Endometrial microvascular endothelial cells (primary cell): ENCODE measurements around the gene GCK. TPM values are rescaled to one million over a fixed set of nuclear protein-coding genes. Genes with fewer than 3 reads are reported as not detected.

Source experiments
- in situ Hi-C: cut with HindIII; loops from 2 replicates; pipeline ENCODE4 v1.10.0; 2017; ENCODE audit warnings: low sequenced_read_pairs, low pct_unique_long_range_greater_than_20kb; ENCODE audit errors: inconsistent ontology term
- total RNA-seq: library from RNA; depleted of rRNA; stranded (reverse); fragments of >200 nt; gene quantifications from one replicate; pipeline ENCODE4 v1.2.3, GENCODE V29; 2015; ENCODE audit errors: inconsistent ontology term

The GCK gene
- total RNA-seq, 1 donor from 2014 or later: 0.28 TPM

DNA sequence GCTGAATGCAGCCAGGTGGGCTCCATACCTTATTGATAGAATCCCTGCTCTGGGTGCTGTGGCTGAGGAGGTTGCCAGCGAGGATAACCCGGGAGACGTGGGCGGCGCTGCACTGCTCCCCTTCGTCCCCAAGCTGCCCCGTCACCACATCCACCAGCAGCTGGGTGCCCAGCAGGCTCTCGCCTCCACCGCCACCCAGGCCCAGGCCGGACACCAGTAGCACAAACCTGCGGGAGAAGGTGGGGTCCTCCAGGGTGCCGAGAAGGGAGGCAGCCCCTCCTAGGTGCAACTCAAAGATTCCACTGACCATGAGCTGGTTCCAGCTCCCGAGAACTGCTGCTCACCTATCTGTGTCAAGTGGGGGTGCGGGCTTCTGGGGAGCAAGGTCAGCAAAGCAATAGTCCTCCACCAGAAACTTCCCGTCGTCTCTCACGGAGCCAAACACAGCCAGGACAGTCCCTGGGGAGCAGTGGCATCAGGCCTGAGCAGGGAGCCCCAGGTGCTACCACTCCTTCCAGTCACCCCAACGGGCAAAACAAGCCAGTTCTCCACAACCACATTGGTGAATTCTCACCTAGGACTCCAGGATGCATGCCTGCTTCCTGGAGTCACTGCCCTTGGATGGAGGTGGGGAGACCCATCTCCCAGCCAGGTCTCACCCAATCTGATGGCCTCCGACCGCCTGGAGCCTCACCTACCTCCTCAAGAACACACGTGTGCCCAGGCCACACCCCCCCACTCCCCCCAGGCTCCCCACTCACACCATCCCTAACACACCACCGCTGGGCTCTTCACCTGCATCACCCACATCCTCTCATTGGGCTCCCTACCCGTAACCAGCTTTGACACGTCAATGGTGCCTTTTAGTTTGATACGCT is 72.2 kb downstream of the GCK start:
- in situ Hi-C loops: no loop called here

DNA sequence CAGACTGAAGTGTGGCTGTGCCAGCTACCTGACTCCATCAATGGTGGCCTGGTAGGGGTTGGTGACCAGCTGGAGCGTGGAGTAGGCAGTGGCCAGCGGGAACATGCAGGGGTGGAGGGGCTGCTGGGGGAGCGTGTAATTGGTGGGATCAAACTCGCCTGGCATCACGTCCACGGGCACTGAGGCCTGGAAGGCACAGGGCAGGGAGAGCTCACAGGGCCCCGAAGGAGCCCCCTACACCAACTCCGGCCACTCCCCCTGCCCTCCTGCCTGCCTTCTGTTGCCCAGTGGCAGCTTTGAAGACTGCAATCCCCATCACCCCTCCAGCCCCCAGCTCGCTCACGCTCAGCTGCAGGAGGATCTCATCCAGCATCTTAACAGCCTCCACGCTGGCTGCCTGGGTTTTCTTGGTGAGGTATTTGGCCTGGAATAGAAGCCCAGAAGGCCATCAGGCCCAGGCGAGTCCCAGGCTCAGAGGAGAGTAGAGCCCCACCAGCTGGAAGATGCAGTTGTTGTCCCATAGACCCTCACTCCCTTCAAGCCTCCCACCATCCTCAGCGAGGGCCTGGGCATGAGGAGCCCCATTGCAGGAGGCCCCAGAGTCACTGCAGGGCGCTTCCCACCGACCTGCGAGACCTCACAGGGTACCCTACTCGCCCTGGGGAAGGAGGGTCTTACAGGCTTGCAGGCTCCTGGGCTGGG is 73.0 kb downstream of the GCK start:
- in situ Hi-C loops: no loop called here

DNA sequence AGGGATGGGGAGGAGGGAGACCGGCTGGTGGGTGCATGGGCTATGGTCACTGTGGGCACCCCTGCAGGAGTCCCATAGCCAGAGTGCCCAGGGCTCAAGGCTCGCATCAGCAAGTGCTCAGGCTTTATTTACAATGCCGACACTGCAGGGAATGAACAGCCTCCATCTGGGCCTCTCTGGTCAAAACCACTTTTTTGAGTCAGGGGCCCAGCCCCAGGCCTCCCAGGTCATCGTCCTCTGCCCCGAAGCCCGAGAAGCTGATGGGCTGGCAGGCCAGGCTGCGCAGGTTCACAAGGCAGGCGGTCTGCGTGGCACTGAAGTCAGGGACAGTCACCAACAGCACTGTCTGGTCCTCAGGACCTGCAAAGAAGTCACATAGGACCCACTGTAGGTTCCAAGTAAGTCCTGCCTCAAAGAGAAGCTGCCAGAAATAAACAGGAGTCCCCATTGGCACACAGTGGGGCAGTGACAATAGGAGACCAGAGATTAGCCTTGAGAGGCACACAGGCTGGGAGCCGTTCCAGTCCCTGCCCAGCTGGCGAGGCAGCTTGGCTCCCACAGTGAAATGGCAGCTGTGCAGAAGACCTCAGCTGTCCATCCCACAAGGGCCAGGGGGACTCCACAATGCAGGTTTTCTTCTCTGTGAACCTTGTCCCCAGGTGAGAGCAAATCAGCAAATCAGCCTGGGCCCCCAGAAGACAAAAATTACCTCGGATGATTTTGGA is 74.5 kb downstream of the GCK start:
- in situ Hi-C loops: no loop called here

DNA sequence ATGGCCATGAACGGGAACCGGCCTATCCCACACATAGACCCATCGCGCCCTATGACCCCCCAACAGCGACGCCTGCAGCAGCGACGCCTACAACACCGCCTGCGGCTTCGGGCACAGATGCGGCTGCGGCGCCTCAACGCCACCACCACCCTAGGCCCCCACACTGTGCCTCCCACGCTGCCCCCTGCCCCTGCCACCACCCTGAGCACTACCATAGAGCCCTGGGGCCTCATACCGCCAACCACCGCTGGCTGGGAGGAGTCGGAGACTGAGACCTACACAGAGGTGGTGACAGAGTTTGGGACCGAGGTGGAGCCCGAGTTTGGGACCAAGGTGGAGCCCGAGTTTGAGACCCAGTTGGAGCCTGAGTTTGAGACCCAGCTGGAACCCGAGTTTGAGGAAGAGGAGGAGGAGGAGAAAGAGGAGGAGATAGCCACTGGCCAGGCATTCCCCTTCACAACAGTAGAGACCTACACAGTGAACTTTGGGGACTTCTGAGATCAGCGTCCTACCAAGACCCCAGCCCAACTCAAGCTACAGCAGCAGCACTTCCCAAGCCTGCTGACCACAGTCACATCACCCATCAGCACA is 75.4 kb downstream of the GCK start:
- in situ Hi-C loops: no loop called here

- in situ Hi-C loops: no loop called here
These were observed 76.1 kb downstream of the GCK start for GRCh38 chr7:44112997-44113763.

GRCh38 chr7:44112231-44112996 is 76.8 kb downstream of the GCK start:
- in situ Hi-C loops: no loop called here

GRCh38 chr7:44111761-44112160 is 77.5 kb downstream of the GCK start:
- in situ Hi-C loops: no loop called here

- in situ Hi-C loops: no loop called here
These were observed 78.3 kb downstream of the GCK start for GRCh38 chr7:44110719-44111635.

DNA sequence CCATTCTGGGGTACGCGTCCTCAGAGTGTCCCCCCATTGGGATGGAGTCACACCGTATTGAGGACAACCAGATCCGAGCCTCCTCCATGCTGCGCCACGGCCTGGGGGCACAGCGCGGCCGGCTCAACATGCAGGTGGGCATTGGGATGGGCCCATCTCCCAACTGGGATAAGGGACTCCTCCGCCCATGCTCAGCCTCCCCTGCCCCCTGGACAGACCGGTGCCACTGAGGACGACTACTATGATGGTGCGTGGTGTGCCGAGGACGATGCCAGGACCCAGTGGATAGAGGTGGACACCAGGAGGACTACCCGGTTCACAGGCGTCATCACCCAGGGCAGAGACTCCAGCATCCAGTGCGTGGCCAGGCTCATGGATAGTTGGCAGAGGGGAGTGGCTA is 79.2 kb downstream of the GCK start:
- in situ Hi-C loops: no loop called here

DNA sequence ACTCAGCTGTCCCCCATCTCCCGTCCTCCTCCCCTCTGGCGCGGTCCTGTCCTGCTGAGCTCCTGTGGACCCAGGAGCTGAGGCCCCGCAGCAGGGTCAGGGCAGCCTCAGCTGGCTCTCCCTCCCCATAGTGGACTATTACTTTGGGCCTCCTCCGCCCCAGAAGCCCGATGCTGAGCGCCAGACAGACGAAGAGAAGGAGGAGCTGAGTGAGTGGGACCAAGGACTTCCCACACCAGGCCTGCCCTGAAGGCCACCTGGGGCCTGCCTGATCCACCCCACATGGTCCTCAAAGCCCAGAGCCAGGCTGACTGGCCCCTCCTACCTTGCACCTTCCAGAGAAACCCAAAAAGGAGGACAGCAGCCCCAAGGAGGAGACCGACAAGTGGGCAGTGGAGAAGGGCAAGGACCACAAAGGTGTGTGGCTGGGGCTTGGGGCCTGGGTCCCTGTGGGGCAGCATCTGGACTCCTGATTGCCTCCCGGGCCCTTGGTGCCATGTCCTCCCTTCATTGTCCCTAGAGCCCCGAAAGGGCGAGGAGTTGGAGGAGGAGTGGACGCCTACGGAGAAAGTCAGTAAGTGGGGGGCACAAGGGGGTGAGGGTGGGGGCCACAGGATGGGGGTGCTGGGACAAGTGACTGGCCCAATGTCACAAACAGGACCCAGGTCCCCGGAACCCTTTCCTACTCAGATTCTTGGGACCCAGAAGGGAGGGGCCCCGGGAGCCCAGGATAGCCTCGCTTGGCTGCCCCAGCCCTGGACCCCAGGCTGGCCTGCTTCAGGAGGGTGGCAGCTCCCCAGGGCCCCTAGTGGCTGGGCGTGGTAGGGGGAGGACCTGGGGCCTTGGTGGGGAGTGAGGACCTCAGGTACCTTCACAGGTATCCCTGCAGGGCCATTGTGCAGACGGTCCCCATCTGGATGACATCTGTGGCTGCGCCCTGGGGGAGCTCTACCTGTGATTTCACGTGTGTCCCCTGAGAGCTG is 80.2 kb downstream of the GCK start:
- in situ Hi-C loops: no loop called here

- in situ Hi-C loops: no loop called here
These were observed 81.1 kb downstream of the GCK start for GRCh38 chr7:44107961-44108767.

DNA sequence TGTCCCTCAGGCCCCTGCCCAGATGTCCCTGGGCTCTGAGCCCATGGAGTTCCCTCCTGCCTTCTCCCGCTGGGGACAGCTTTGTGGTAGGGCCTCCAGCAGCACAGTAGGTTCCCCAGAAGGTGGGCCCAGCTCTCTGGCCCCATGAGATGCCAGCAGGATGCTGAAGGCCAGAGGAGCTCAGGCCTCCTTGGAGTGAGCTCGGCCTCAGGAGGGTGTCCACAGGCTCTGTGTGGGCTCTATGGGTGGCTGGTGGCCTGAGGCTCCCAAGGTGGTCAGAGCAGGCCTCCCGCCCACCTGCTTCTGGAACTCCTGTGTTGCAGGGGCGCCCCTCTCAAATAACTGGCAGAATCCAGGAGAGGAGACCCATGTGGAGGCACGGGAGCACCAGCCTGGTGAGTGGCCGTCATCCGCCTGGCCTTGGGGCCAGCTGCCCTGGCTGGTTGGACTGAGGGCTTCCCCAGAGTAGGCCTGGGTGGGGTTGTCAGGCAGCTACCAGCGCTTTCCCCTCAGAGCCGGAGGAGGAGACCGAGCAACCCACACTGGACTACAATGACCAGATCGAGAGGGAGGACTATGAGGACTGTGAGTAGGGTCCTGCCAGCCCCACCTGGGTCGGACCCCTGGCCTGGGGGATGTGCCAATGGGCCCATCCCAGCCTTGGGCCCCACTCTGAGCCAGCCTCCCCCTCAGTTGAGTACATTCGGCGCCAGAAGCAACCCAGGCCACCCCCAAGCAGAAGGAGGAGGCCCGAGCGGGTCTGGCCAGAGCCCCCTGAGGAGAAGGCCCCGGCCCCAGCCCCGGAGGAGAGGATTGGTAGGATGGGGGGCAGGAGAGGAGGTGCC is 81.9 kb downstream of the GCK start:
- in situ Hi-C loops: no loop called here

- in situ Hi-C loops: no loop called here
These were observed 82.8 kb downstream of the GCK start for GRCh38 chr7:44106311-44107065.

DNA sequence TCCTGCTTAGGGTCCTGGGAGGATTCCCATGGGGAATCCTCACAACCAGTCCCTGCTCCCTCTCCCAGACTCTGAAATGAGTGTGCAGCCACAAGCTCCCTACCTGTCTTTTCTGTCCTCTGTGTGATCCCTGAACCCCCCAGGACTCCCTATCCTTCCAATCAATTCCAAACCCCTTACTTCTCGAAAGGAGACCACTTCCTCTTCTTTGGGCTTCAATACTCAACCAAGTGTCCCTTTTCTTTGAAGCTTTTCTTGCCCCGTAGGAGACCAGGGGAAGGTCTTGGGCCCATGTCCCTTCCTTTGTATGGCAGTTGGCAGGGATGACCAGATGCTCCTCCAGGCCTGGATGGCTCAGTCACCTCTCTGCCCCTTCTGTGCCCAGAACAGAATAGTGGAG is 83.4 kb downstream of the GCK start:
- in situ Hi-C loops: no loop called here
